ENCODE results near the gene PPARGC1A.

PPARGC1A gene

GRCh38 chr4:23769406-23769805 is 120.4 kb downstream of the PPARGC1A start:
- no peak for DNase-seq (ENCODE audit: low read depth)
- H3K4me3 ChIP-seq (ENCODE audit: low read depth, low read length) = no peak overlapping the region
- no peak for TF ChIP-seq CTCF (IDR thresholded peaks at IDR 0.05; ENCODE audit: low read depth, low read length, missing control alignments)
- in situ Hi-C loops (cut with HindIII; ENCODE audit: low sequenced_read_pairs) = no loop called here

- in situ Hi-C loops (cut with HindIII; ENCODE audit: low sequenced_read_pairs) = no loop called here
- TF ChIP-seq CTCF (IDR thresholded peaks at IDR 0.05; ENCODE audit: low read depth, low read length, missing control alignments) = no peak
- H3K4me3 ChIP-seq (ENCODE audit: low read depth, low read length) = no peak overlapping the region
- no peak for DNase-seq (ENCODE audit: low read depth)
These were observed 121.3 kb downstream of the PPARGC1A start for GRCh38 chr4:23768541-23768940.

DNA sequence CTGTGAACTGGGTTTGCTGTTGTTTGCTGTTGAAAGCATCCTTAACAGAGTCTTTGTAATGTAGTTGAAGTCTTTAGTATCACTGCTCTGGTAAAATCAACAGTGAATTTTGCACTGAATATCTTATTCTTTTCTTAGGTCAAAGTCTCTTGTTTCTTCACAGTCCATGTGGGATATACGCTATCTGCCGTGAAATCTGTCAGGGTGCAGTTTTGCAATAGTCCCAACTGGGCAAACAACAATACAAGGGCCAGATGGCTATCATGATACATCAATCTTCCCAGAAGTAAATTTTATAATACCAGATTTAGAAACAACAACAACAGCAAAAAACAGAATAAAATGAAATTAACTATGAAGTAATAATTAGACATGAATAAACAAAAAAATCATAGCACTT is 123.5 kb downstream of the PPARGC1A start:
- no peak overlapping the region for H3K4me3 ChIP-seq (ENCODE audit: low read depth, low read length)
- TF ChIP-seq CTCF (IDR thresholded peaks at IDR 0.05; ENCODE audit: low read depth, low read length, missing control alignments) = no peak
- in situ Hi-C loops (cut with HindIII; ENCODE audit: low sequenced_read_pairs) = no loop called here
- DNase-seq (ENCODE audit: low read depth) = no peak

GRCh38 chr4:23763559-23763958 is 126.3 kb downstream of the PPARGC1A start:
- H3K4me3 ChIP-seq (ENCODE audit: low read depth, low read length) = no peak overlapping the region
- no peak for DNase-seq (ENCODE audit: low read depth)
- in situ Hi-C loops (cut with HindIII; ENCODE audit: low sequenced_read_pairs) = no loop called here
- no peak for TF ChIP-seq CTCF (IDR thresholded peaks at IDR 0.05; ENCODE audit: low read depth, low read length, missing control alignments)

DNA sequence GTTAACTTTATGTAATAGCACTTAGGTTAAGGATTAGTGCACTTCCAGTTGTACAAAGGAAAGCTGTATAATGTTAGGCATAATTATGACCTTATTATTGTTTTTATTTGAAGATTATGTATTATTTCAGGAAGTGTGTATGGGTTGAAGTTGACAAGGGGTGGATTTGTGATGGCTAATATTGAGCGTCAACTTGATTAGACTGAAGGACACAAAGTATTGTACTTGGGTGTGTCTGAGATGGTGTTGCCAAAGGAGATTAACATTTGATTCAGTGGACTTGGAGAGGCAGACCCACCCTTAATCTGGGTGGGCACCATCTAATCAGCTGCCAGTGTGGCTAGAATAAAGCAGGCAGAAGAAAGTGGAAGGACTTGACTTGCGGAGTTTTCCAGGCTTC is 127.3 kb downstream of the PPARGC1A start:
- in situ Hi-C loops (cut with HindIII; ENCODE audit: low sequenced_read_pairs) = no loop called here
- TF ChIP-seq CTCF (IDR thresholded peaks at IDR 0.05; ENCODE audit: low read depth, low read length, missing control alignments) = no peak
- H3K4me3 ChIP-seq (ENCODE audit: low read depth, low read length) = no peak overlapping the region
- DNase-seq (ENCODE audit: low read depth) = no peak

- no peak overlapping the region for H3K4me3 ChIP-seq (ENCODE audit: low read depth, low read length)
- in situ Hi-C loops (cut with HindIII; ENCODE audit: low sequenced_read_pairs) = no loop called here
- no peak for DNase-seq (ENCODE audit: low read depth)
- no peak for TF ChIP-seq CTCF (IDR thresholded peaks at IDR 0.05; ENCODE audit: low read depth, low read length, missing control alignments)
These were observed 130.8 kb downstream of the PPARGC1A start for GRCh38 chr4:23759066-23759465.

DNA sequence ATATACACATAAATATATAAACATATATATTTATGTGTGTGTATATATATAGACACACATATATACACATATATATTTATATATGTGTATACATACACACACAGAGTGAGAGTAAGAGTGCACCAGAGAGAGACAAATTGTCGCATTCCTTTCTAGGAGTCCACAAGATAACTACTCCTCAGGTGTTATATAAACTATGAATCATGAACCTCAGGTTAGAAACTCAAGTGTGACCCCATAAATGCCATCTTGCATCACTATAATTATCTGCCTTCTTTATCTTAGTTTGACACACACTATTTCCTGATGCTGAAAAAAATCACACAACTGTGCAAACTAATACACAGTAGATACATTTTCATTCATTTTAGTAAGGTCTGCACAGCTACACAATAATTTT is 135.2 kb downstream of the PPARGC1A start:
- DNase-seq (ENCODE audit: low read depth) = no peak
- no peak overlapping the region for H3K4me3 ChIP-seq (ENCODE audit: low read depth, low read length)
- no peak for TF ChIP-seq CTCF (IDR thresholded peaks at IDR 0.05; ENCODE audit: low read depth, low read length, missing control alignments)
- in situ Hi-C loops (cut with HindIII; ENCODE audit: low sequenced_read_pairs) = no loop called here
